ENCODE measurements around the gene LGR4. TPM values are rescaled to one million over a fixed set of nuclear protein-coding genes. Genes with fewer than 3 reads are reported as not detected.

The LGR4 gene
- total RNA-seq, 1 experiment from 2014 or later = 99.2 TPM

DNA sequence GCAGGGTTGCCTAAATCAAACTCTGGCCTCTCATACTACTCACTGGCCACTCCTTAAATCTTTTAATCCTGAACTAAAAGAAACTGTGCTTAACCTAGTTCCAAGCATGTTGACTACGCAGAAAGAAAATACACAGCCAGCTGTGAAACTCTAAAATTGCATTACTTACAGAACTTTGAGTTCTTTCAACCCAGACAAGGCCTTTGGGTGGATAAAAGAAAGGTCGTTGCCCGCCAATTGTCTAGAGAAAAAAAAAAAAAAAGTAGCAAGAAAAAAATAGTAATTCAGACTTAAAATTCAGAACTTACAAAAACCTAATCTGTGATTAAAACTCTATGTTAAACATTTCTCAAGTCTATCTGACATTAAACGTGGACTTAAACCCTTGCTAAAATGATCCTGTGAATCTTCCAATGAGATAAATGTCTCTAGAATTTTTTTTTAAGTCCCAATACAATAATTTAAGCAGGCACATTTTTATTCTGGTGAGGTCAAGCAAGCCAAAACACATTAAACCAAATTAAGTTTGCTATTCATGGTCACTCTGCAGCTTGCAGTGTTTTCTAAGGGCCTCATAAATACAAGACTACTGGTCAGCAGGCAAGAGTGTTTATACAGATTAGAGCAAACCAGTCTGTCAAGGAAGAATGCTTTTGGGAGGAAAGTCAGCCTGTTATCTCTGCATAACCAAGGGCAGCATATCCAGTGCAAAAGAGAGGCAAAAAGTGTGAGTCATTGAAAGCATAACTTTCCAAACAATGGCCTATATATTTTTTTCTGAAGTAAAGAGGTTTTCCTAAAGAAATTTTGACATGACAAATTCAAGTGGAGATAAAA is 80.1 kb downstream of the LGR4 start:
- Mint-ChIP-seq H3K4me3 (no peak overlapping the region), H3K4me1 (peaks cover 81 to 92% of the 10 kb centered on the region in 2 experiments)
- H3K9ac ChIP-seq (ENCODE audit: extremely low read depth, insufficient read length, low read length) = no peak overlapping the region

More for the DNA sequence above, 80.1 kb downstream of the LGR4 start:
- peak overlapping the region in 1 of 3 experiments; percentile 91; a peak in 3 of 7 replicates for H3K27ac Mint-ChIP-seq
- DNase-seq = no peak
- Histone ChIP-seq H2BK15ac (ENCODE audit: low read depth, low read length) (no peak overlapping the region), H3K23ac (ENCODE audit: insufficient read length, low read depth, low read length) (no peak overlapping the region), H3K4ac (ENCODE audit: low read depth, low read length) (no peak overlapping the region), H3T11ph (ENCODE audit: low read length) (no peak overlapping the region), H2BK12ac (ENCODE audit: insufficient read length, low read depth, low read length) (no peak overlapping the region), H2BK120ac (ENCODE audit: low read depth, low read length, poor library complexity, severe bottlenecking) (no peak overlapping the region), H3K27ac (ENCODE audit: insufficient read length, low read depth, low read length) (no peak overlapping the region), H3K79me1 (ENCODE audit: insufficient read depth, low read depth, low read length, poor library complexity, severe bottlenecking) (no peaks in the 10 kb centered on the region), H2BK5ac (ENCODE audit: insufficient read length, low read length) (no peak overlapping the region), H3K79me2 (ENCODE audit: insufficient read depth, low read length) (no peaks in the 10 kb centered on the region; the same call in 1 of the 2 replicates), H3K14ac (ENCODE audit: insufficient read depth, low read length) (no peak overlapping the region), H4K91ac (ENCODE audit: insufficient read length, low read depth, low read length) (no peak overlapping the region), H3K56ac (ENCODE audit: insufficient read length, low read depth, low read length) (no peak overlapping the region), H2AFZ (ENCODE audit: low read length) (no peak overlapping the region), H4K8ac (replicated peaks; ENCODE audit: insufficient read length, low read depth, low read length) (no peak overlapping the region), H4K20me1 (ENCODE audit: control insufficient read depth, insufficient read depth, insufficient read length) (no peaks in the 10 kb centered on the region), H4K5ac (ENCODE audit: insufficient read length, low read depth, low read length) (no peak overlapping the region), H3K27me3 (ENCODE audit: insufficient read depth, low read length) (no peaks in the 10 kb centered on the region), H3K9me3 (ENCODE audit: control insufficient read depth, low read depth, low read length) (no peaks in the 10 kb centered on the region), H2AK5ac (ENCODE audit: insufficient read length, low read length) (no peak overlapping the region), H3K23me2 (ENCODE audit: insufficient read length, low read depth, low read length, poor library complexity, severe bottlenecking) (no peaks in the 10 kb centered on the region), H3K4me2 (ENCODE audit: insufficient read depth, insufficient read length, low read length) (no peak overlapping the region), H2BK20ac (ENCODE audit: low read depth, low read length, poor library complexity, severe bottlenecking) (no peak overlapping the region), H3K18ac (ENCODE audit: insufficient read length, low read depth, low read length) (no peak overlapping the region), H3K4me1 (ENCODE audit: insufficient read depth, low read length) (peaks cover 17% of the 10 kb centered on the region)
- H3K27me3 Mint-ChIP-seq (ENCODE audit: low read depth) = no peaks in the 10 kb centered on the region
- WGBS (ENCODE audit: extremely low coverage, insufficient read length, low lambda C conversion rate) = no CpG with 5 or more reads among the region's 4 CpGs
- peaks cover 2 to 22% (median 2%) of the 10 kb centered on the region in 3 experiments; a peak in 6 of 7 replicates for H3K36me3 Mint-ChIP-seq (ENCODE audit: insufficient read depth in 1 of 3, low read depth in 3 of 3)
- TF ChIP-seq, protein P1, sequence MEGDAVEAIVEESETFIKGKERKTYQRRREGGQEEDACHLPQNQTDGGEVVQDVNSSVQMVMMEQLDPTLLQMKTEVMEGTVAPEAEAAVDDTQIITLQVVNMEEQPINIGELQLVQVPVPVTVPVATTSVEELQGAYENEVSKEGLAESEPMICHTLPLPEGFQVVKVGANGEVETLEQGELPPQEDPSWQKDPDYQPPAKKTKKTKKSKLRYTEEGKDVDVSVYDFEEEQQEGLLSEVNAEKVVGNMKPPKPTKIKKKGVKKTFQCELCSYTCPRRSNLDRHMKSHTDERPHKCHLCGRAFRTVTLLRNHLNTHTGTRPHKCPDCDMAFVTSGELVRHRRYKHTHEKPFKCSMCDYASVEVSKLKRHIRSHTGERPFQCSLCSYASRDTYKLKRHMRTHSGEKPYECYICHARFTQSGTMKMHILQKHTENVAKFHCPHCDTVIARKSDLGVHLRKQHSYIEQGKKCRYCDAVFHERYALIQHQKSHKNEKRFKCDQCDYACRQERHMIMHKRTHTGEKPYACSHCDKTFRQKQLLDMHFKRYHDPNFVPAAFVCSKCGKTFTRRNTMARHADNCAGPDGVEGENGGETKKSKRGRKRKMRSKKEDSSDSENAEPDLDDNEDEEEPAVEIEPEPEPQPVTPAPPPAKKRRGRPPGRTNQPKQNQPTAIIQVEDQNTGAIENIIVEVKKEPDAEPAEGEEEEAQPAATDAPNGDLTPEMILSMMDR (conservative IDR thresholded peaks at IDR 0.05) = no peak
- H3K9me3 Mint-ChIP-seq = no peaks in the 10 kb centered on the region

Measured in H9 (cell line).